H9 (cell line): ENCODE data around the gene SEMA4A. TPM values are rescaled to one million over a fixed set of nuclear protein-coding genes. Genes with fewer than 3 reads are reported as not detected.
A peak's percentile ranks its signal among the peaks of the same experiment; 100 is the strongest.
"Not testable (repeated sequence)": the region's sequence is repeated elsewhere in the genome, so short reads cannot be mapped to it uniquely, and the experiment has no call there.

ENCODE experiments used
- DNase-seq: peaks from one replicate; pipeline ENCODE4 v3.0.0-alpha.2; 2017
- H2AFZ ChIP-seq: one replicate; pipeline ENCODE4 v1.6.1; 2013; ENCODE audit warnings: mild to moderate bottlenecking, low read length, control low read depth, moderate library complexity
- H2AK5ac ChIP-seq: 2 replicates; pipeline ENCODE4 v1.6.1; 2013; ENCODE audit warnings: low read length, control low read depth, mixed read lengths; ENCODE audit not compliant: insufficient read length
- H2BK120ac ChIP-seq: one replicate; pipeline ENCODE4 v1.6.1; 2013; ENCODE audit warnings: low read depth, mild to moderate bottlenecking, low read length, control low read depth, inconsistent platforms; ENCODE audit not compliant: poor library complexity, severe bottlenecking
- H2BK12ac ChIP-seq: 2 replicates; pipeline ENCODE4 v1.6.1; 2013; ENCODE audit warnings: low read length, control low read depth, mixed read lengths, low read depth; ENCODE audit not compliant: insufficient read length
- H2BK15ac ChIP-seq: 2 replicates; pipeline ENCODE4 v1.6.1; 2013; ENCODE audit warnings: low read depth, low read length, control low read depth
- H2BK20ac ChIP-seq: one replicate; pipeline ENCODE4 v1.6.1; 2013; ENCODE audit warnings: low read depth, mild to moderate bottlenecking, low read length, control low read depth, inconsistent platforms; ENCODE audit not compliant: poor library complexity, severe bottlenecking
- H2BK5ac ChIP-seq: 2 replicates; pipeline ENCODE4 v1.6.1; 2013; ENCODE audit warnings: low read length, control low read depth, mixed read lengths; ENCODE audit not compliant: insufficient read length
- H3K14ac ChIP-seq: 2 replicates; pipeline ENCODE4 v1.6.1; 2013; ENCODE audit warnings: low read length, control low read depth; ENCODE audit not compliant: insufficient read depth
- H3K18ac ChIP-seq: 2 replicates; pipeline ENCODE4 v1.6.1; 2013; ENCODE audit warnings: low read depth, mild to moderate bottlenecking, mixed read lengths, low read length, control low read depth; ENCODE audit not compliant: insufficient read length
- H3K23ac ChIP-seq: 2 replicates; pipeline ENCODE4 v1.6.1; 2013; ENCODE audit warnings: low read length, control low read depth, mixed read lengths, low read depth; ENCODE audit not compliant: insufficient read length
- H3K23me2 ChIP-seq: 2 replicates; pipeline ENCODE4 v1.6.1; 2013; ENCODE audit warnings: low read depth, mild to moderate bottlenecking, mixed read lengths, low read length, control low read depth; ENCODE audit not compliant: insufficient read length, poor library complexity, severe bottlenecking
- H3K27ac ChIP-seq: 2 replicates; pipeline ENCODE4 v1.5.1; 2013; ENCODE audit warnings: low read length, control low read depth, mixed read lengths, low read depth; ENCODE audit not compliant: insufficient read length
- H3K27me3 ChIP-seq: 2 replicates; pipeline ENCODE4 v1.6.1; 2013; ENCODE audit warnings: low read length, control low read depth, inconsistent platforms; ENCODE audit not compliant: insufficient read depth
- H3K4ac ChIP-seq: 2 replicates; pipeline ENCODE4 v1.6.1; 2013; ENCODE audit warnings: low read depth, mild to moderate bottlenecking, control low read depth, inconsistent platforms, low read length, moderate library complexity
- H3K4me1 ChIP-seq: 2 replicates; pipeline ENCODE4 v1.6.1; 2013; ENCODE audit warnings: low read length, control low read depth, inconsistent platforms; ENCODE audit not compliant: insufficient read depth
- H3K4me2 ChIP-seq: 2 replicates; pipeline ENCODE4 v1.6.1; 2013; ENCODE audit warnings: low read length, control low read depth, mixed read lengths; ENCODE audit not compliant: insufficient read length, insufficient read depth
- H3K56ac ChIP-seq: 2 replicates; pipeline ENCODE4 v1.6.1; 2013; ENCODE audit warnings: low read depth, mild to moderate bottlenecking, mixed read lengths, low read length, control low read depth; ENCODE audit not compliant: insufficient read length
- H3K79me1 ChIP-seq: 2 replicates; pipeline ENCODE4 v1.6.1; 2013; ENCODE audit warnings: low read depth, mild to moderate bottlenecking, moderate library complexity, low read length, control low read depth, inconsistent platforms; ENCODE audit not compliant: insufficient read depth, poor library complexity, severe bottlenecking
- H3K79me2 ChIP-seq: 2 replicates; pipeline ENCODE4 v1.6.1; 2013; ENCODE audit warnings: low read length, control low read depth, inconsistent platforms; ENCODE audit not compliant: insufficient read depth
- H3K9ac ChIP-seq: 2 replicates; pipeline ENCODE4 v1.6.1; 2013; ENCODE audit warnings: low read length, control low read depth, mixed read lengths; ENCODE audit not compliant: insufficient read length; ENCODE audit errors: extremely low read depth
- H3K9me3 ChIP-seq: one replicate; pipeline ENCODE4 v1.6.1; 2013; ENCODE audit warnings: low read depth, low read length, inconsistent platforms; ENCODE audit not compliant: control insufficient read depth
- H3T11ph ChIP-seq: one replicate; pipeline ENCODE4 v1.6.1; 2013; ENCODE audit warnings: mild to moderate bottlenecking, low read length, control low read depth, inconsistent platforms
- H4K20me1 ChIP-seq: one replicate; pipeline ENCODE4 v1.6.1; 2013; ENCODE audit not compliant: control insufficient read depth, insufficient read length, insufficient read depth
- H4K5ac ChIP-seq: 2 replicates; pipeline ENCODE4 v1.6.1; 2013; ENCODE audit warnings: low read depth, mild to moderate bottlenecking, mixed read lengths, low read length, control low read depth; ENCODE audit not compliant: insufficient read length
- H4K8ac ChIP-seq: replicated peaks from 2 replicates; pipeline ENCODE4 v1.6.1; 2013; ENCODE audit warnings: low read length, control low read depth, mixed read lengths, low read depth; ENCODE audit not compliant: insufficient read length
- H4K91ac ChIP-seq: 2 replicates; pipeline ENCODE4 v1.6.1; 2013; ENCODE audit warnings: low read depth, mild to moderate bottlenecking, moderate library complexity, mixed read lengths, low read length, control low read depth; ENCODE audit not compliant: insufficient read length
- H3K27ac Mint-ChIP-seq, 3 experiments: 2 replicates in 2 of 3; 3 replicates in 1 of 3; pipeline ENCODE4 v1.8.0; 2020 to 2021; ENCODE audit warnings: mixed read lengths in 3 of 3, mild to moderate bottlenecking in 1 of 3, moderate library complexity in 1 of 3
- H3K27me3 Mint-ChIP-seq: 2 replicates; pipeline ENCODE4 v1.8.0; 2021; ENCODE audit warnings: low read depth, mild to moderate bottlenecking, moderate library complexity, mixed read lengths
- H3K36me3 Mint-ChIP-seq, 3 experiments: 2 replicates in 2 of 3; 3 replicates in 1 of 3; pipeline ENCODE4 v1.8.0; 2020 to 2021; ENCODE audit warnings: low read depth in 3 of 3, mixed read lengths in 3 of 3; ENCODE audit not compliant: insufficient read depth in 1 of 3
- H3K4me1 Mint-ChIP-seq, 2 experiments: 2 replicates each; pipeline ENCODE4 v1.8.0; 2020; ENCODE audit warnings: mixed read lengths in 2 of 2
- H3K4me3 Mint-ChIP-seq, 2 experiments: 2 replicates in 1 of 2; 3 replicates in 1 of 2; pipeline ENCODE4 v1.8.0; 2020 to 2021; ENCODE audit warnings: mild to moderate bottlenecking in 2 of 2, mixed read lengths in 2 of 2, moderate library complexity in 1 of 2
- H3K9me3 Mint-ChIP-seq, 2 experiments: 2 replicates in 1 of 2; 3 replicates in 1 of 2; pipeline ENCODE4 v1.8.0; 2020; ENCODE audit warnings: mild to moderate bottlenecking in 2 of 2, mixed read lengths in 2 of 2, moderate library complexity in 1 of 2
- WGBS: extraction: QIAGEN DNeasy Blood & Tissue Kit; methylation state at CpG from one replicate; pipeline ENCODE4 v1.1.7; 2013; ENCODE audit warnings: missing lambda C conversion rate, low lambda C conversion rate, mixed read lengths; ENCODE audit not compliant: insufficient read length; ENCODE audit errors: extremely low coverage; 5-methylcytosine and 5-hydroxymethylcytosine counted together
- total RNA-seq: library from RNA; stranded (reverse); gene quantifications from 2 replicates; pipeline ENCODE4 v1.2.1, GENCODE V29; 2021
- TF ChIP-seq, protein P1 (sequence below): fragments of 200-600 bp; sonication (generic); conservative IDR thresholded peaks from 3 replicates; pipeline ENCODE4 v1.8.0; 2021; ENCODE audit warnings: antibody characterized with exemption, mild to moderate bottlenecking

Gene SEMA4A
- total RNA-seq, 1 experiment from 2014 or later: 11.1 TPM

DNA sequence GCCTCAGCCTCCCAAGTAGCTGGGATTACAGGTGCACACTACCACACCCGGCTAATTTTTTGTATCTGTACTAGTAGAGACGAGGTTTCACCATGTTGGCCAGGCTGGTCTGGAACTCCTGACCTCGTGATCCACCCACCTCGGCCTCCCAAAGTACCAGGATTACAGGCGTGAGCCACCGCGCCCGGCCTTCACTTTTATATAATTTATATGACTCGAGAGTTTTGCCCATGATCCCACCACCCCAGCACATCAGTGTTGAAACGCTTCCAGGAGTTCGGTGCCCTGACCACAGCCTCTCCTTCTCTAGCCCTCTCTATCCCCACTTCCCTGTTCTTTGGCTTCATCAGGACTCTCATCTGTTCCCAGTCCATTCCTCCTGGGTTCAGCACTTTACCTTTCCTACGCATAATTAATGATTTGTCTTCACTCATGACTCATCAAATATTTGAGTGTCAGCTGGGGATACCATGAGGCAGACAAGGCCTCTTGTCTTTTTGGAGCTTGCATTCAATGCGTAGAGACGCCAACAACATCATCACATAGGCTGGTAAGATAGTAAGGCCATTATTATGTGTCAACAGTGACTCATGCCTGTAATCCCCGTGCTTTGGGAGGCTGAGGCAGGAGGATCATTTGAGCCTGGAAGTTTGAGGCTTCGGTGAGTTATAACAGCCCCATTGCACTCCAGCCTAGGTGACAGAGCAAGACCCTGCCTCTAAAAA, 60.8 kb downstream of the SEMA4A start:
- TF ChIP-seq, protein P1, sequence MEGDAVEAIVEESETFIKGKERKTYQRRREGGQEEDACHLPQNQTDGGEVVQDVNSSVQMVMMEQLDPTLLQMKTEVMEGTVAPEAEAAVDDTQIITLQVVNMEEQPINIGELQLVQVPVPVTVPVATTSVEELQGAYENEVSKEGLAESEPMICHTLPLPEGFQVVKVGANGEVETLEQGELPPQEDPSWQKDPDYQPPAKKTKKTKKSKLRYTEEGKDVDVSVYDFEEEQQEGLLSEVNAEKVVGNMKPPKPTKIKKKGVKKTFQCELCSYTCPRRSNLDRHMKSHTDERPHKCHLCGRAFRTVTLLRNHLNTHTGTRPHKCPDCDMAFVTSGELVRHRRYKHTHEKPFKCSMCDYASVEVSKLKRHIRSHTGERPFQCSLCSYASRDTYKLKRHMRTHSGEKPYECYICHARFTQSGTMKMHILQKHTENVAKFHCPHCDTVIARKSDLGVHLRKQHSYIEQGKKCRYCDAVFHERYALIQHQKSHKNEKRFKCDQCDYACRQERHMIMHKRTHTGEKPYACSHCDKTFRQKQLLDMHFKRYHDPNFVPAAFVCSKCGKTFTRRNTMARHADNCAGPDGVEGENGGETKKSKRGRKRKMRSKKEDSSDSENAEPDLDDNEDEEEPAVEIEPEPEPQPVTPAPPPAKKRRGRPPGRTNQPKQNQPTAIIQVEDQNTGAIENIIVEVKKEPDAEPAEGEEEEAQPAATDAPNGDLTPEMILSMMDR: no peak
- no CpG with 5 or more reads among the region's 16 CpGs for WGBS
- H3K9me3 ChIP-seq: no peaks in the 10 kb centered on the region
- H3K4ac ChIP-seq: no peak overlapping the region
- Mint-ChIP-seq H3K36me3 (peaks cover 15 to 60% (median 29%) of the 10 kb centered on the region in 3 experiments), H3K4me1 (peaks cover 19% of the 10 kb centered on the region in 2 experiments), H3K27ac (peak overlapping the region in 2 of 3 experiments; percentile 78 to 90; a peak in 4 of 7 replicates), H3K9me3 (no peaks in the 10 kb centered on the region), H3K4me3 (peak overlapping the region; percentile 67 to 94), H3K27me3 (peaks cover 2% of the 10 kb centered on the region; the same call in 1 of the 2 replicates)
- no peak overlapping the region for H3K18ac ChIP-seq
- H4K5ac ChIP-seq: no peak overlapping the region
- no peak for DNase-seq
- no peaks in the 10 kb centered on the region for H3K79me1 ChIP-seq
- H2BK5ac ChIP-seq: no peak overlapping the region
- no peak overlapping the region for H2BK12ac ChIP-seq
- no peak overlapping the region for H2AK5ac ChIP-seq
- H2BK15ac ChIP-seq: no peak overlapping the region
- H2BK120ac ChIP-seq: no peak overlapping the region
- H3K23me2 ChIP-seq: peaks cover 8% of the 10 kb centered on the region
- no peak overlapping the region for H3K4me2 ChIP-seq
- H4K91ac ChIP-seq: no peak overlapping the region
- no peak overlapping the region for H3T11ph ChIP-seq
- no peak overlapping the region for H3K14ac ChIP-seq
- H2BK20ac ChIP-seq: no peak overlapping the region
- no peaks in the 10 kb centered on the region for H3K79me2 ChIP-seq
- no peaks in the 10 kb centered on the region for H3K27me3 ChIP-seq
- H4K20me1 ChIP-seq: no peaks in the 10 kb centered on the region
- no peaks in the 10 kb centered on the region for H3K4me1 ChIP-seq
- H3K27ac ChIP-seq: no peak overlapping the region
- H4K8ac ChIP-seq: no peak overlapping the region
- no peak overlapping the region for H3K56ac ChIP-seq
- H3K23ac ChIP-seq: no peak overlapping the region
- no peak overlapping the region for H3K9ac ChIP-seq
- no peak overlapping the region for H2AFZ ChIP-seq

DNA sequence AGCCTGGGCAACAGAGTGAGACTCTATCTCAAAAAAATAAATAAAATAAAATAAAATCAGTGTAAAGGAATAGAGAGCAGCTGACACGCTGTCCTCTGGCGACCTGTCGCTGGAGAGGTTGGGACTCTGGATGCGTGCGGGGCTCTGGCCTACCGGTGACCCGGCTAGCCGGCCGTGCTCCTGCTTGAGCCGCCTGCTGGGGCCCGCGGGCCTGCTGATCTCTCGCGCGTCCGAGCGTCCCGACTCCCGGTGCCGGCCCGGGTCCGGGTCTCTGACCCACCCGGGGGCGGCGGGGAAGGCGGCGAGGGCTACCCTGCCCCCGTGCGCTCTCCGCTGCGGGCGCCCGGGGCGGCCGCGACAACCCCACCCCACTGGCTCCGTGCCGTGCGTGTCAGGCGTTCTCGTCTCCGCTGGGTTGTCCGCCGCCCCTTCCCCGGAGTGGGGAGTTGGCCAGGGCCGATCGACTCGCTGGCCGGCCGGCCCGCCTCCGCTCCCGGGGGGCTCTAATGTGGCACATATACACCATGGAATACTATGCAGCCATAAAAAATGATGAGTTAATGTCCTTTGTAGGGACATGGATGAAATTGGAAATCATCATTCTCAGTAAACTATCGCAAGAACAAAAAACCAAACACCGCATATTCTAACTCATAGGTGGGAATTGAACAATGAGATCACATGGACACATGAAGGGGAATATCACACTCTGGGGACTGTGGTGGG, 63.1 kb downstream of the SEMA4A start:
- peaks cover 18 to 57% (median 47%) of the 10 kb centered on the region in 3 experiments for H3K36me3 Mint-ChIP-seq
- H3K4me3 Mint-ChIP-seq, H3K18ac ChIP-seq, H3K27ac Mint-ChIP-seq, H4K8ac ChIP-seq, H2BK120ac ChIP-seq, H3K23ac ChIP-seq, H3K14ac ChIP-seq, H2BK15ac ChIP-seq, H3K79me2 ChIP-seq, H3T11ph ChIP-seq, H2BK5ac ChIP-seq, H3K9ac ChIP-seq, H3K9me3 ChIP-seq, H3K4me1 ChIP-seq, H3K79me1 ChIP-seq, H3K27ac ChIP-seq, H3K4ac ChIP-seq, H4K91ac ChIP-seq, H2BK20ac ChIP-seq, H3K56ac ChIP-seq, H3K23me2 ChIP-seq, H3K27me3 ChIP-seq, H3K9me3 Mint-ChIP-seq, H2AK5ac ChIP-seq, H3K4me2 ChIP-seq, H3K27me3 Mint-ChIP-seq, H2AFZ ChIP-seq, H4K5ac ChIP-seq, H4K20me1 ChIP-seq, H2BK12ac ChIP-seq, DNase-seq: not testable (repeated sequence)
- WGBS: no CpG with 5 or more reads among the region's 55 CpGs
- peaks cover 15 to 18% of the 10 kb centered on the region in 2 experiments for H3K4me1 Mint-ChIP-seq
